GM23338 (cell line): ENCODE measurements around the gene CCNG2. TPM values are rescaled to one million over a fixed set of nuclear protein-coding genes. Genes with fewer than 3 reads are reported as not detected.

Source experiments
- ATAC-seq: fragments of 200-7000 bp; cut with Tn5 transposase; 3 replicates; pipeline ENCODE4 v1.9.1; 2020
- DNase-seq: peaks from one replicate; pipeline ENCODE4 v3.0.0-alpha.2; 2015; ENCODE audit warnings: low spot score
- H2AFZ ChIP-seq: fragments of 200-600 bp; sonication (generic); 2 replicates; pipeline ENCODE4 v1.8.0; 2016; ENCODE audit warnings: antibody characterized with exemption, mild to moderate bottlenecking, moderate library complexity
- H3F3A ChIP-seq: fragments of 200-600 bp; sonication (generic); replicated peaks from 2 replicates; pipeline ENCODE4 v1.8.0; 2017; ENCODE audit warnings: antibody characterized with exemption, mixed run types, low read depth
- H3K27ac ChIP-seq: fragments of 200-600 bp; sonication (generic); 2 replicates; pipeline ENCODE4 v1.6.1; 2016; ENCODE audit warnings: low read depth
- H3K27me3 ChIP-seq: fragments of 200-600 bp; sonication (generic); 2 replicates; pipeline ENCODE4 v1.8.0; 2016; ENCODE audit warnings: mild to moderate bottlenecking, mixed run types, moderate library complexity; ENCODE audit not compliant: insufficient read depth
- H3K36me3 ChIP-seq: fragments of 200-600 bp; sonication (generic); 2 replicates; pipeline ENCODE4 v1.8.0; 2016; ENCODE audit warnings: mild to moderate bottlenecking; ENCODE audit not compliant: insufficient read depth
- H3K4me1 ChIP-seq: fragments of 200-600 bp; sonication (generic); 2 replicates; pipeline ENCODE4 v1.8.0; 2016; ENCODE audit warnings: mild to moderate bottlenecking, moderate library complexity; ENCODE audit not compliant: insufficient read depth
- H3K4me2 ChIP-seq: fragments of 200-600 bp; sonication (generic); 2 replicates; pipeline ENCODE4 v1.7.1; 2017; ENCODE audit warnings: mixed run types
- H3K4me3 ChIP-seq: fragments of 200-600 bp; sonication (generic); 2 replicates; pipeline ENCODE4 v1.6.1; 2016; ENCODE audit warnings: mixed run types
- H3K79me2 ChIP-seq: fragments of 200-600 bp; sonication (generic); replicated peaks from 2 replicates; pipeline ENCODE4 v1.8.0; 2017; ENCODE audit warnings: mild to moderate bottlenecking; ENCODE audit not compliant: insufficient read depth
- H3K9me2 ChIP-seq: fragments of 200-600 bp; sonication (generic); 2 replicates; pipeline ENCODE4 v1.8.0; 2017; ENCODE audit not compliant: insufficient read depth
- H4K20me1 ChIP-seq: fragments of 200-600 bp; sonication (generic); replicated peaks from 2 replicates; pipeline ENCODE4 v1.8.0; 2017; ENCODE audit warnings: mild to moderate bottlenecking; ENCODE audit not compliant: insufficient read depth
- H3K27ac Mint-ChIP-seq: 2 replicates; pipeline ENCODE4 v1.8.0; 2020; ENCODE audit warnings: inconsistent platforms, mild to moderate bottlenecking, moderate library complexity, mixed read lengths
- H3K27me3 Mint-ChIP-seq: 3 replicates; pipeline ENCODE4 v1.8.0; 2022; ENCODE audit warnings: low read depth, mild to moderate bottlenecking, moderate library complexity, mixed read lengths, inconsistent platforms; ENCODE audit not compliant: insufficient read depth, poor library complexity
- H3K36me3 Mint-ChIP-seq: 3 replicates; pipeline ENCODE4 v1.8.0; 2021; ENCODE audit warnings: low read depth, mild to moderate bottlenecking, inconsistent platforms, moderate library complexity, mixed read lengths
- H3K4me1 Mint-ChIP-seq: 3 replicates; pipeline ENCODE4 v1.8.0; 2020; ENCODE audit warnings: mild to moderate bottlenecking, inconsistent platforms, mixed read lengths
- H3K4me3 Mint-ChIP-seq: 3 replicates; pipeline ENCODE4 v1.8.0; 2021; ENCODE audit warnings: moderate library complexity, mild to moderate bottlenecking, inconsistent platforms, mixed read lengths
- H3K9me3 Mint-ChIP-seq: 3 replicates; pipeline ENCODE4 v1.8.0; 2020; ENCODE audit warnings: moderate library complexity, mild to moderate bottlenecking, inconsistent platforms, mixed read lengths
- CREB1 ChIP-seq: fragments of 250-450 bp; sonication (Bioruptor Pico); IDR thresholded peaks from 2 replicates; pipeline ENCODE4 v1.5.0; 2020; ENCODE audit warnings: low read depth, mild to moderate bottlenecking, moderate library complexity
- ETS1 ChIP-seq: IDR thresholded peaks from 2 replicates; pipeline ENCODE4 v1.6.1; 2016; ENCODE audit warnings: antibody characterized with exemption
- EZH2 ChIP-seq: fragments of 200-600 bp; sonication (generic); IDR thresholded peaks from one replicate; pipeline ENCODE4 v1.8.0; 2017; ENCODE audit warnings: antibody characterized with exemption, mild to moderate bottlenecking, low read depth; ENCODE audit not compliant: unreplicated experiment
- EZH2phosphoT487 ChIP-seq: fragments of 200-600 bp; sonication (generic); IDR thresholded peaks from one replicate; pipeline ENCODE4 v1.8.1; 2018; ENCODE audit warnings: antibody characterized with exemption; ENCODE audit not compliant: unreplicated experiment
- JUNB ChIP-seq: IDR thresholded peaks from one replicate; pipeline ENCODE4 v1.6.1; 2016; ENCODE audit warnings: antibody characterized with exemption; ENCODE audit not compliant: unreplicated experiment
- NANOG ChIP-seq: IDR thresholded peaks from 2 replicates; pipeline ENCODE4 v1.6.1; 2016; ENCODE audit warnings: antibody characterized with exemption, borderline replicate concordance
- POLR2AphosphoS5 ChIP-seq: IDR thresholded peaks from 2 replicates; pipeline ENCODE4 v1.6.1; 2016; ENCODE audit warnings: antibody characterized with exemption, low read depth
- REST ChIP-seq: IDR thresholded peaks from one replicate; pipeline ENCODE4 v1.6.1; 2018; ENCODE audit warnings: antibody characterized with exemption; ENCODE audit not compliant: unreplicated experiment
- STAT1 ChIP-seq: IDR thresholded peaks from one replicate; pipeline ENCODE4 v1.6.1; 2016; ENCODE audit warnings: antibody characterized with exemption; ENCODE audit not compliant: unreplicated experiment
- ZNF114 ChIP-seq: fragments of 250-450 bp; sonication (Bioruptor Pico); IDR thresholded peaks from 2 replicates; pipeline ENCODE4 v1.5.0; 2020; ENCODE audit warnings: mild to moderate bottlenecking, moderate library complexity
- ZNF331 ChIP-seq: fragments of 250-450 bp; sonication (Bioruptor Pico); IDR thresholded peaks from 2 replicates; pipeline ENCODE4 v1.5.0; 2020; ENCODE audit warnings: low read depth, mild to moderate bottlenecking, moderate library complexity
- polyA plus RNA-seq: library from polyadenylated mRNA; unstranded; fragments of >200 nt; fragmentation: Nextera tagmentation; extraction: Ambion mirVana; gene quantifications from 2 replicates; pipeline ENCODE4 v1.2.1, GENCODE V29; 2016
- total RNA-seq: library from RNA; depleted of rRNA; stranded (reverse); fragments of >200 nt; shearing (Covaris generic); gene quantifications from 2 replicates; pipeline ENCODE4 v1.2.3, GENCODE V29; 2014
- TF ChIP-seq, protein P1 (sequence below): fragments of 250-450 bp; sonication (Bioruptor Pico); IDR thresholded peaks from 2 replicates; pipeline ENCODE4 v1.5.0; 2020; ENCODE audit warnings: mild to moderate bottlenecking, moderate library complexity
- TF ChIP-seq, protein P2 (sequence below), 2 experiments: fragments of 200-600 bp in 1 of 2; sonication (generic) in 1 of 2; conservative IDR thresholded peaks; 2 replicates each; pipeline versions ENCODE4 v1.5.1 to v1.6.1; 2016 to 2017; ENCODE audit warnings: antibody characterized with exemption in 2 of 2, low read depth in 2 of 2, mild to moderate bottlenecking in 2 of 2, moderate library complexity in 1 of 2

The CCNG2 gene
- total and polyA plus RNA-seq, 2 experiments from 2014 or later: 7.1 to 16.5 TPM

DNA sequence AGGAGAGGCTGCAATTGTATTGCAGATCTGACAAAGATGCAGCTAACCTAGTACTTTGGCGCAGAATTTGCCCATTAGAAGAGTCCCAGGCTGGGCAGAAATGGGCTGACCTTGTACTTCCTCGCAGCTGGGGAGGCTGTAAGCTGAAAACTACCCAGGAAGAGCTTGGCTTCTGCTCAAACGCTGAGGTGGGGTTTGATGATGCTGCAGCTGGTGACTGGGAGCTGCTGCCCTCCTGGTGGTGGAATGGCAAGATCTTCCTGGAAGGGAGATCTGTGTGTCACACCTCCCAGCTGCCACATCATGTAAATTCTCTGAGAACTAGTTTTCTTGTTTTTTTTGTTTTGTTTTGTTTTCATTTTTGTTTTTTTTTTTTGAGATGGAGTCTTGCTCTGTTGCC is 17.4 kb downstream of the CCNG2 start:
- no peak for ATAC-seq
- H3K27ac ChIP-seq: no peak overlapping the region

More for the DNA sequence above, 17.4 kb downstream of the CCNG2 start:
- no peak overlapping the region for H3K27ac Mint-ChIP-seq
- no peak for TF ChIP-seq ZNF114 (CRISPR knock-in tag)
- TF ChIP-seq POLR2AphosphoS5: no peak
- TF ChIP-seq REST: no peak
- TF ChIP-seq EZH2: no peak
- TF ChIP-seq, protein P1, sequence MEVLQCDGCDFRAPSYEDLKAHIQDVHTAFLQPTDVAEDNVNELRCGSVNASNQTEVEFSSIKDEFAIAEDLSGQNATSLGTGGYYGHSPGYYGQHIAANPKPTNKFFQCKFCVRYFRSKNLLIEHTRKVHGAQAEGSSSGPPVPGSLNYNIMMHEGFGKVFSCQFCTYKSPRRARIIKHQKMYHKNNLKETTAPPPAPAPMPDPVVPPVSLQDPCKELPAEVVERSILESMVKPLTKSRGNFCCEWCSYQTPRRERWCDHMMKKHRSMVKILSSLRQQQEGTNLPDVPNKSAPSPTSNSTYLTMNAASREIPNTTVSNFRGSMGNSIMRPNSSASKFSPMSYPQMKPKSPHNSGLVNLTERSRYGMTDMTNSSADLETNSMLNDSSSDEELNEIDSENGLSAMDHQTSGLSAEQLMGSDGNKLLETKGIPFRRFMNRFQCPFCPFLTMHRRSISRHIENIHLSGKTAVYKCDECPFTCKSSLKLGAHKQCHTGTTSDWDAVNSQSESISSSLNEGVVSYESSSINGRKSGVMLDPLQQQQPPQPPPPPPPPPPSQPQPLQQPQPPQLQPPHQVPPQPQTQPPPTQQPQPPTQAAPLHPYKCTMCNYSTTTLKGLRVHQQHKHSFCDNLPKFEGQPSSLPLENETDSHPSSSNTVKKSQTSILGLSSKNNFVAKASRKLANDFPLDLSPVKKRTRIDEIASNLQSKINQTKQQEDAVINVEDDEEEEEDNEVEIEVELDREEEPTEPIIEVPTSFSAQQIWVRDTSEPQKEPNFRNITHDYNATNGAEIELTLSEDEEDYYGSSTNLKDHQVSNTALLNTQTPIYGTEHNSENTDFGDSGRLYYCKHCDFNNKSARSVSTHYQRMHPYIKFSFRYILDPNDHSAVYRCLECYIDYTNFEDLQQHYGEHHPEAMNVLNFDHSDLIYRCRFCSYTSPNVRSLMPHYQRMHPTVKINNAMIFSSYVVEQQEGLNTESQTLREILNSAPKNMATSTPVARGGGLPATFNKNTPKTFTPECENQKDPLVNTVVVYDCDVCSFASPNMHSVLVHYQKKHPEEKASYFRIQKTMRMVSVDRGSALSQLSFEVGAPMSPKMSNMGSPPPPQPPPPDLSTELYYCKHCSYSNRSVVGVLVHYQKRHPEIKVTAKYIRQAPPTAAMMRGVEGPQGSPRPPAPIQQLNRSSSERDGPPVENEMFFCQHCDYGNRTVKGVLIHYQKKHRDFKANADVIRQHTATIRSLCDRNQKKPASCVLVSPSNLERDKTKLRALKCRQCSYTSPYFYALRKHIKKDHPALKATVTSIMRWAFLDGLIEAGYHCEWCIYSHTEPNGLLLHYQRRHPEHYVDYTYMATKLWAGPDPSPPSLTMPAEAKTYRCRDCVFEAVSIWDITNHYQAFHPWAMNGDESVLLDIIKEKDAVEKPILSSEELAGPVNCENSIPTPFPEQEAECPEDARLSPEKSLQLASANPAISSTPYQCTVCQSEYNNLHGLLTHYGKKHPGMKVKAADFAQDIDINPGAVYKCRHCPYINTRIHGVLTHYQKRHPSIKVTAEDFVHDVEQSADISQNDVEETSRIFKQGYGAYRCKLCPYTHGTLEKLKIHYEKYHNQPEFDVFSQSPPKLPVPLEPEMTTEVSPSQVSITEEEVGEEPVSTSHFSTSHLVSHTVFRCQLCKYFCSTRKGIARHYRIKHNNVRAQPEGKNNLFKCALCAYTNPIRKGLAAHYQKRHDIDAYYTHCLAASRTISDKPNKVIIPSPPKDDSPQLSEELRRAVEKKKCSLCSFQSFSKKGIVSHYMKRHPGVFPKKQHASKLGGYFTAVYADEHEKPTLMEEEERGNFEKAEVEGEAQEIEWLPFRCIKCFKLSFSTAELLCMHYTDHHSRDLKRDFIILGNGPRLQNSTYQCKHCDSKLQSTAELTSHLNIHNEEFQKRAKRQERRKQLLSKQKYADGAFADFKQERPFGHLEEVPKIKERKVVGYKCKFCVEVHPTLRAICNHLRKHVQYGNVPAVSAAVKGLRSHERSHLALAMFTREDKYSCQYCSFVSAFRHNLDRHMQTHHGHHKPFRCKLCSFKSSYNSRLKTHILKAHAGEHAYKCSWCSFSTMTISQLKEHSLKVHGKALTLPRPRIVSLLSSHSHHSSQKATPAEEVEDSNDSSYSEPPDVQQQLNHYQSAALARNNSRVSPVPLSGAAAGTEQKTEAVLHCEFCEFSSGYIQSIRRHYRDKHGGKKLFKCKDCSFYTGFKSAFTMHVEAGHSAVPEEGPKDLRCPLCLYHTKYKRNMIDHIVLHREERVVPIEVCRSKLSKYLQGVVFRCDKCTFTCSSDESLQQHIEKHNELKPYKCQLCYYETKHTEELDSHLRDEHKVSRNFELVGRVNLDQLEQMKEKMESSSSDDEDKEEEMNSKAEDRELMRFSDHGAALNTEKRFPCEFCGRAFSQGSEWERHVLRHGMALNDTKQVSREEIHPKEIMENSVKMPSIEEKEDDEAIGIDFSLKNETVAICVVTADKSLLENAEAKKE (CRISPR knock-in tag): no peak
- TF ChIP-seq JUNB: no peak
- TF ChIP-seq NANOG: no peak
- no peak for TF ChIP-seq EZH2phosphoT487
- TF ChIP-seq ZNF331: no peak
- no peak for TF ChIP-seq CREB1 (CRISPR knock-in tag)
- TF ChIP-seq ETS1: no peak
- no peak for TF ChIP-seq STAT1
- TF ChIP-seq, protein P2, sequence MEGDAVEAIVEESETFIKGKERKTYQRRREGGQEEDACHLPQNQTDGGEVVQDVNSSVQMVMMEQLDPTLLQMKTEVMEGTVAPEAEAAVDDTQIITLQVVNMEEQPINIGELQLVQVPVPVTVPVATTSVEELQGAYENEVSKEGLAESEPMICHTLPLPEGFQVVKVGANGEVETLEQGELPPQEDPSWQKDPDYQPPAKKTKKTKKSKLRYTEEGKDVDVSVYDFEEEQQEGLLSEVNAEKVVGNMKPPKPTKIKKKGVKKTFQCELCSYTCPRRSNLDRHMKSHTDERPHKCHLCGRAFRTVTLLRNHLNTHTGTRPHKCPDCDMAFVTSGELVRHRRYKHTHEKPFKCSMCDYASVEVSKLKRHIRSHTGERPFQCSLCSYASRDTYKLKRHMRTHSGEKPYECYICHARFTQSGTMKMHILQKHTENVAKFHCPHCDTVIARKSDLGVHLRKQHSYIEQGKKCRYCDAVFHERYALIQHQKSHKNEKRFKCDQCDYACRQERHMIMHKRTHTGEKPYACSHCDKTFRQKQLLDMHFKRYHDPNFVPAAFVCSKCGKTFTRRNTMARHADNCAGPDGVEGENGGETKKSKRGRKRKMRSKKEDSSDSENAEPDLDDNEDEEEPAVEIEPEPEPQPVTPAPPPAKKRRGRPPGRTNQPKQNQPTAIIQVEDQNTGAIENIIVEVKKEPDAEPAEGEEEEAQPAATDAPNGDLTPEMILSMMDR (conservative IDR thresholded peaks at IDR 0.05; ENCODE audit: low read depth in 2 of 2): no peak
- H3K27me3 ChIP-seq: peaks cover 53% of the 10 kb centered on the region
- H3K4me3 ChIP-seq: no peak overlapping the region
- H3K36me3 ChIP-seq: no peaks in the 10 kb centered on the region
- no peak overlapping the region for H3K4me2 ChIP-seq
- no peaks in the 10 kb centered on the region; the same call in none of the 2 replicates for H4K20me1 ChIP-seq
- H3K27me3 Mint-ChIP-seq: peaks cover 43% of the 10 kb centered on the region
- H3K36me3 Mint-ChIP-seq: no peaks in the 10 kb centered on the region; the same call in 2 of the 3 replicates
- H3F3A ChIP-seq: no peaks in the 10 kb centered on the region
- no peak overlapping the region for H3K4me3 Mint-ChIP-seq
- no peaks in the 10 kb centered on the region for H3K9me3 Mint-ChIP-seq
- H2AFZ ChIP-seq: no peak overlapping the region
- no peaks in the 10 kb centered on the region for H3K9me2 ChIP-seq
- H3K4me1 ChIP-seq: peaks cover 4% of the 10 kb centered on the region
- H3K79me2 ChIP-seq: no peaks in the 10 kb centered on the region
- DNase-seq: peak; percentile 23
- H3K4me1 Mint-ChIP-seq: peaks cover 34% of the 10 kb centered on the region
